HepG2 (cell line): ENCODE data around the gene POLE. TPM values are rescaled to one million over a fixed set of nuclear protein-coding genes. Genes with fewer than 3 reads are reported as not detected.

Source experiments
- ATAC-seq: fragments of 200-7000 bp; cut with Tn5 transposase; 3 replicates; pipeline ENCODE4 v1.9.1; 2020; ENCODE audit warnings: mild to moderate bottlenecking, moderate library complexity
- BruUV-seq: library from RNA; stranded (reverse); fragments of 400-500 nt; replicated peaks from 2 replicates; lab custom pipeline; 2021; lab: Mats Ljungman, UMichigan
- CTCF ChIA-PET: fragments of 300-600 bp; formaldehyde crosslinking; extraction: SDS; loops from one replicate; lab custom pipeline; 2021; ENCODE audit warnings: low total read pairs, inconsistent platforms, low intra/inter-chr PET ratio; lab: Yijun Ruan, JAX
- POLR2A ChIA-PET: fragments of 350-600 bp; sonication (Branson Sonifier 250); formaldehyde crosslinking; loops from one replicate; lab custom pipeline; 2020; ENCODE audit warnings: antibody characterized with exemption, inconsistent platforms; lab: Yijun Ruan, JAX
- DNase-seq: peaks from one replicate; pipeline ENCODE4 v3.0.0-alpha.2; 2015; ENCODE audit warnings: low spot score
- FAIRE-seq: peaks from 3 replicates; lab custom pipeline; 2011; peaks lifted over from hg19 to GRCh38; lab: Jason Lieb, UNC
- H2AFZ ChIP-seq: one replicate; pipeline ENCODE4 v1.6.1; 2011; ENCODE audit warnings: low read length, inconsistent platforms
- H3K27ac ChIP-seq: fragments of 300-600 bp; 3 replicates; pipeline ENCODE4 v1.8.0; 2011; ENCODE audit warnings: mixed run types, mild to moderate bottlenecking, mixed read lengths, low read length, inconsistent platforms; ENCODE audit not compliant: insufficient read depth; ENCODE audit errors: extremely low read length
- H3K27me3 ChIP-seq, 2 experiments: fragments of 200-600 bp in 1 of 2; 2 replicates in 1 of 2; 3 replicates in 1 of 2; pipeline versions ENCODE4 v1.6.0 to v1.8.0; 2011; ENCODE audit warnings: low read length in 2 of 2, mild to moderate bottlenecking in 2 of 2, moderate library complexity in 2 of 2, inconsistent platforms in 1 of 2; ENCODE audit not compliant: insufficient read depth in 2 of 2, control insufficient read depth in 1 of 2
- H3K36me3 ChIP-seq, 2 experiments: fragments of 200-600 bp in 1 of 2; replicated peaks in 1 of 2; 2 replicates in 1 of 2; 3 replicates in 1 of 2; pipeline versions ENCODE4 v1.5.1 to v1.8.0; 2011; ENCODE audit warnings: low read length in 2 of 2, inconsistent platforms in 1 of 2; ENCODE audit not compliant: insufficient read depth in 2 of 2, control insufficient read depth in 1 of 2
- H3K4me1 ChIP-seq: 2 replicates; pipeline ENCODE4 v1.5.1; 2012; ENCODE audit warnings: low read length, inconsistent platforms; ENCODE audit not compliant: insufficient read depth
- H3K4me2 ChIP-seq: 2 replicates; pipeline ENCODE4 v1.6.0; 2011; ENCODE audit warnings: low read depth, low read length, inconsistent platforms
- H3K4me3 ChIP-seq, 3 experiments: fragments of 200-600 bp in 1 of 3; sonication (generic), shearing (Covaris generic) in 1 of 3; replicated peaks in 1 of 3; 2 replicates each; pipeline ENCODE4 v1.5.1; 2011 to 2016; ENCODE audit warnings: low read length in 3 of 3, inconsistent platforms in 2 of 3, low read depth in 2 of 3, mild to moderate bottlenecking in 2 of 3, control low read depth in 1 of 3, mixed read lengths in 1 of 3; ENCODE audit not compliant: insufficient read depth in 1 of 3
- H3K79me2 ChIP-seq: one replicate; pipeline ENCODE4 v1.6.1; 2011; ENCODE audit warnings: low read length, inconsistent platforms; ENCODE audit not compliant: insufficient read depth
- H3K9ac ChIP-seq: 2 replicates; pipeline ENCODE4 v1.6.0; 2011; ENCODE audit warnings: mild to moderate bottlenecking, low read depth, low read length, inconsistent platforms; ENCODE audit not compliant: insufficient read depth
- H3K9me3 ChIP-seq: 2 replicates; pipeline ENCODE4 v1.5.1; 2012; ENCODE audit warnings: mild to moderate bottlenecking, low read length
- H4K20me1 ChIP-seq: 2 replicates; pipeline ENCODE4 v1.6.0; 2011; ENCODE audit warnings: inconsistent platforms, mild to moderate bottlenecking, low read length, moderate library complexity; ENCODE audit not compliant: insufficient read depth
- AGO2 ChIP-seq: fragments of 200-400 bp; formaldehyde crosslinking; optimal IDR thresholded peaks from 2 replicates; pipeline ENCODE3; 2017; ENCODE audit warnings: mild to moderate bottlenecking, low read depth, low read length, moderate library complexity
- ATF6 ChIP-seq: sonication (generic); formaldehyde crosslinking; conservative IDR thresholded peaks from 2 replicates; pipeline ENCODE4 v1.4.0; 2020; ENCODE audit warnings: missing genetic modification reagents
- DNMT1 ChIP-seq: sonication (generic); formaldehyde crosslinking; IDR thresholded peaks from 2 replicates; pipeline ENCODE4 v1.5.1; 2020; ENCODE audit warnings: mild to moderate bottlenecking, missing genetic modification reagents
- GABPB1 ChIP-seq: IDR thresholded peaks from 2 replicates; pipeline ENCODE4 v1.6.1; 2016; ENCODE audit warnings: mild to moderate bottlenecking, missing genetic modification reagents, moderate library complexity, missing compliant biosample characterization
- RFXANK ChIP-seq: IDR thresholded peaks from 2 replicates; pipeline ENCODE4 v1.6.1; 2016
- ZNF513 ChIP-seq: sonication (generic); formaldehyde crosslinking; conservative IDR thresholded peaks from 2 replicates; pipeline ENCODE4 v1.5.0; 2020; ENCODE audit warnings: missing genetic modification reagents
- WGBS: methylation state at CpG from one replicate; pipeline ENCODE4 v1.1.6; 2017; ENCODE audit warnings: low lambda C conversion rate; 5-methylcytosine and 5-hydroxymethylcytosine counted together
- in situ Hi-C: cut with HindIII; loops from 2 replicates; pipeline ENCODE4 v1.10.0; 2017; ENCODE audit warnings: low pct_unique_long_range_greater_than_20kb; ENCODE audit not compliant: extremely low pct_ligation_motif_present
- intact Hi-C: fragments of 100-400 bp; cut with micrococcal nuclease; formaldehyde crosslinking; loops from one replicate; pipeline ENCODE4 v1.10.0; 2022; ENCODE audit not compliant: unreplicated experiment
- polyA plus RNA-seq, 8 experiments: library from polyadenylated mRNA; depleted of rRNA in 3 of 8; stranded (reverse) in 7 of 8; unstranded in 1 of 8; fragments of >200 nt; fragmentation: Illumina TruSeq in 4 of 8; extraction: Trizol in 4 of 8; gene quantifications; 2 replicates each; pipeline versions ENCODE4 v1.2.1 to v1.2.3, GENCODE V29; 2011 to 2016; ENCODE audit warnings: low read depth in 4 of 8, missing spikeins in 1 of 8, mixed read lengths in 1 of 8; ENCODE audit not compliant: insufficient read depth in 1 of 8
- total RNA-seq, 5 experiments: library from RNA; depleted of rRNA; stranded (reverse); fragments of >200 nt; fragmentation: Illumina TruSeq; extraction: Trizol; gene quantifications; 2 replicates each; pipeline ENCODE4 v1.2.3, GENCODE V29; 2016; ENCODE audit warnings: low read depth in 1 of 5

The POLE gene
- total and polyA plus RNA-seq, 2 of the 13 experiments (the other 11 are each of a cell fraction or from before 2014, with no cell fraction given), result 25.3 to 52.2 TPM

GRCh38 chr12:132730353-132730752, 43.2 kb upstream of the POLE start:
- FAIRE-seq (no peak), DNase-seq (no peak), ATAC-seq (no peak; the same call in 2 of the 3 replicates)
- POLR2A ChIA-PET, result no interaction called here
- H3K36me3 ChIP-seq, result peaks cover 22 to 70% of the 10 kb centered on the region in 2 experiments; a peak in 4 of 5 replicates
- no peaks in the 10 kb centered on the region for H3K9me3 ChIP-seq
- H3K9ac ChIP-seq, result no peak overlapping the region
- 97% methylated on average over 11 of the region's 11 CpGs for WGBS
- no peaks in the 10 kb centered on the region for H3K27me3 ChIP-seq
- no TSS peak for BruUV-seq
- no peaks in the 10 kb centered on the region for H3K4me1 ChIP-seq
- in situ Hi-C loops, result no loop called here
- intact Hi-C loops, result no loop called here
- H3K4me2 ChIP-seq, result no peak overlapping the region
- no peaks in the 10 kb centered on the region for H4K20me1 ChIP-seq
- H3K27ac ChIP-seq, result no peak overlapping the region
- no peaks in the 10 kb centered on the region for H3K79me2 ChIP-seq
- no peak overlapping the region for H2AFZ ChIP-seq
- CTCF ChIA-PET, result no interaction called here
- no peak overlapping the region for H3K4me3 ChIP-seq
- TF ChIP-seq AGO2 (peak; percentile 72), DNMT1 (no peak), RFXANK (CRISPR knock-in tag) (no peak), GABPB1 (CRISPR knock-in tag) (no peak), ZNF513 (CRISPR knock-in tag) (no peak), ATF6 (CRISPR knock-in tag) (no peak)
